Endothelial cell of umbilical vein (primary cell): Measurements from ENCODE around the gene MORN5. TPM values are rescaled to one million over a fixed set of nuclear protein-coding genes. Genes with fewer than 3 reads are reported as not detected.

Experiments
- BruUV-seq: library from RNA; stranded (reverse); fragments of 400-500 nt; replicated peaks from 2 replicates; lab custom pipeline; 2021; lab: Mats Ljungman, UMichigan
- CTCF ChIA-PET: fragments of 300-600, 350-600 bp; sonication (Branson Sonifier 250); formaldehyde crosslinking; loops from one replicate; lab custom pipeline; 2021; ENCODE audit warnings: antibody characterized with exemption, inconsistent platforms; lab: Charles Lee
- POLR2A ChIA-PET: fragments of 300-600, 350-600 bp; sonication (Branson Sonifier 250); formaldehyde crosslinking; loops from one replicate; lab custom pipeline; 2021; ENCODE audit warnings: antibody characterized with exemption, inconsistent platforms; lab: Charles Lee
- DNase-seq: peaks from one replicate; pipeline ENCODE4 v3.0.0-alpha.2; 2011; ENCODE audit warnings: low read depth, low spot score
- FAIRE-seq: peaks from 2 replicates; lab custom pipeline; 2011; peaks lifted over from hg19 to GRCh38; lab: Jason Lieb, UNC
- H2AFZ ChIP-seq: 2 replicates; pipeline ENCODE4 v1.6.0; 2012; ENCODE audit warnings: low read depth, low read length, control low read depth, inconsistent platforms
- H3K27ac ChIP-seq: 2 replicates; pipeline ENCODE4 v1.5.1; 2011; ENCODE audit warnings: low read depth, mild to moderate bottlenecking, control low read depth, low read length, moderate library complexity; ENCODE audit not compliant: insufficient read depth
- H3K27me3 ChIP-seq, 2 experiments: 2 replicates each; pipeline versions ENCODE4 v1.6.0 to v1.6.1; 2011; ENCODE audit warnings: low read length in 2 of 2, mixed read lengths in 1 of 2; ENCODE audit not compliant: control insufficient read depth in 2 of 2, insufficient read depth in 2 of 2
- H3K36me3 ChIP-seq, 2 experiments: 2 replicates in 1 of 2; 3 replicates in 1 of 2; pipeline ENCODE4 v1.5.1; 2011; ENCODE audit warnings: low read length in 2 of 2, mild to moderate bottlenecking in 1 of 2, moderate library complexity in 1 of 2; ENCODE audit not compliant: control insufficient read depth in 2 of 2, insufficient read depth in 2 of 2; ENCODE audit errors: extremely low read depth in 1 of 2
- H3K4me1 ChIP-seq: 3 replicates; pipeline ENCODE4 v1.5.1; 2011; ENCODE audit warnings: mild to moderate bottlenecking, low read length; ENCODE audit not compliant: control insufficient read depth, insufficient read depth; ENCODE audit errors: extremely low read depth
- H3K4me2 ChIP-seq: 2 replicates; pipeline ENCODE4 v1.6.1; 2011; ENCODE audit warnings: low read length, control low read depth, mixed read lengths; ENCODE audit not compliant: insufficient read depth
- H3K4me3 ChIP-seq, 3 experiments: fragments of 200-600 bp in 1 of 3; sonication (generic), shearing (Covaris generic) in 1 of 3; replicated peaks in 1 of 3; 2 replicates each; pipeline ENCODE4 v1.5.1; 2011 to 2016; ENCODE audit warnings: control low read depth in 3 of 3, low read length in 3 of 3, mild to moderate bottlenecking in 2 of 3, inconsistent platforms in 1 of 3, low read depth in 1 of 3, moderate library complexity in 1 of 3; ENCODE audit not compliant: insufficient read depth in 1 of 3
- H3K79me2 ChIP-seq: 2 replicates; pipeline ENCODE4 v1.6.0; 2012; ENCODE audit warnings: low read length, inconsistent platforms; ENCODE audit not compliant: control insufficient read depth, insufficient read depth
- H3K9ac ChIP-seq: replicated peaks from 2 replicates; pipeline ENCODE3; 2011; ENCODE audit warnings: low read length, control low read depth; ENCODE audit not compliant: insufficient read depth; ENCODE audit errors: extremely low read depth
- H3K9me1 ChIP-seq: replicated peaks from 3 replicates; pipeline ENCODE4 v1.6.0; 2011; ENCODE audit warnings: mild to moderate bottlenecking, low read length; ENCODE audit not compliant: control insufficient read depth, insufficient read depth; ENCODE audit errors: extremely low read depth
- H3K9me3 ChIP-seq: replicated peaks from 2 replicates; pipeline ENCODE4 v1.5.1; 2012; ENCODE audit warnings: low read length, inconsistent platforms; ENCODE audit not compliant: control insufficient read depth, insufficient read depth
- H4K20me1 ChIP-seq: replicated peaks from 2 replicates; pipeline ENCODE3; 2011; ENCODE audit warnings: mild to moderate bottlenecking, low read length; ENCODE audit not compliant: control insufficient read depth, insufficient read depth; ENCODE audit errors: extremely low read depth
- CTCF ChIP-seq, 2 donors: IDR thresholded peaks; 1 replicate in 1 of 2; 2 replicates in 1 of 2; pipeline ENCODE4 v1.5.1; 2011; ENCODE audit warnings: low read length in 2 of 2, mild to moderate bottlenecking in 2 of 2, moderate library complexity in 2 of 2, control low read depth in 1 of 2, inconsistent platforms in 1 of 2, low read depth in 1 of 2; ENCODE audit not compliant: insufficient read depth in 1 of 2; ENCODE audit errors: extremely low read depth in 1 of 2
- EZH2 ChIP-seq: IDR thresholded peaks from 2 replicates; pipeline ENCODE4 v1.6.1; 2012; ENCODE audit warnings: borderline replicate concordance, low read depth, mild to moderate bottlenecking, moderate library complexity, low read length, inconsistent platforms; ENCODE audit not compliant: severe bottlenecking
- FOS ChIP-seq: IDR thresholded peaks from 2 replicates; pipeline ENCODE4 v1.6.1; 2011; ENCODE audit warnings: mild to moderate bottlenecking, low read length, moderate library complexity, borderline replicate concordance; ENCODE audit not compliant: insufficient read depth
- GATA2 ChIP-seq: IDR thresholded peaks from 2 replicates; pipeline ENCODE4 v1.7.0; 2011; ENCODE audit warnings: low read depth, mild to moderate bottlenecking, moderate library complexity, mixed read lengths, low read length; ENCODE audit not compliant: insufficient read length, insufficient read depth
- JUN ChIP-seq: IDR thresholded peaks from 2 replicates; pipeline ENCODE4 v1.6.1; 2011; ENCODE audit warnings: borderline replicate concordance, low read depth; ENCODE audit not compliant: insufficient read length, insufficient read depth
- MAX ChIP-seq: IDR thresholded peaks from 2 replicates; pipeline ENCODE4 v1.6.1; 2011; ENCODE audit not compliant: insufficient read depth, insufficient read length
- MYC ChIP-seq: IDR thresholded peaks from one replicate; pipeline ENCODE4 v1.6.1; 2011; ENCODE audit warnings: mild to moderate bottlenecking, low read depth, low read length
- POLR2A ChIP-seq: IDR thresholded peaks from 2 replicates; pipeline ENCODE4 v1.6.1; 2012; ENCODE audit warnings: low read depth, mild to moderate bottlenecking, control low read depth, low read length
- POLR2AphosphoS5 ChIP-seq: IDR thresholded peaks from 2 replicates; pipeline ENCODE4 v1.6.1; 2012; ENCODE audit warnings: low read depth, mild to moderate bottlenecking, control low read depth, low read length, moderate library complexity; ENCODE audit not compliant: insufficient read depth
- dilution Hi-C: fragments of 300-500 bp; cut with MboI; formaldehyde crosslinking; loops from one replicate; pipeline ENCODE4 v1.15.0; 2019; ENCODE audit warnings: low sequenced_read_pairs; ENCODE audit not compliant: extremely low pct_ligation_motif_present
- intact Hi-C: fragments of 100-400 bp; cut with micrococcal nuclease; formaldehyde crosslinking; loops from one replicate; pipeline ENCODE4 v1.10.0; 2022
- polyA plus RNA-seq, 4 experiments: library from polyadenylated mRNA; depleted of rRNA in 3 of 4; stranded (reverse) in 3 of 4; unstranded in 1 of 4; fragments of >200 nt; gene quantifications; 2 replicates each; pipeline versions ENCODE4 v1.2.1 to v1.2.3, GENCODE V29; 2011 to 2012; ENCODE audit warnings: missing spikeins in 1 of 4
- total RNA-seq: library from RNA; stranded (reverse); gene quantifications from 2 replicates; pipeline ENCODE4 v1.2.3, GENCODE V29; 2021

MORN5 gene
- total and polyA plus RNA-seq, 2 donors (not counting 3 experiments of a cell fraction or from before 2014, with no cell fraction given): not detected

GRCh38 chr9:122115176-122116035 is 44.3 kb upstream of the MORN5 start:
- H3K9me3 ChIP-seq: no peaks in the 10 kb centered on the region
- H4K20me1 ChIP-seq: no peaks in the 10 kb centered on the region
- no peaks in the 10 kb centered on the region for H3K9me1 ChIP-seq
- no peak overlapping the region for H3K4me3 ChIP-seq
- H3K4me2 ChIP-seq: no peak overlapping the region
- H3K27ac ChIP-seq: no peak overlapping the region
- BruUV-seq: no TSS peak
- H3K4me1 ChIP-seq: no peaks in the 10 kb centered on the region
- H3K27me3 ChIP-seq: peaks cover 0 to 5% of the 10 kb centered on the region in 2 experiments
- intact Hi-C loops (no loop called here), dilution Hi-C loops (loop anchor here (25.0 kb wide), 1 partner anchor 247 kb away; the partner anchor contains the start of gene PTGS1)
- no peak overlapping the region for H3K9ac ChIP-seq
- H3K79me2 ChIP-seq: no peaks in the 10 kb centered on the region
- POLR2A ChIA-PET: interaction anchor here (0.6 kb wide), 1 partner anchor 699 kb away, joined by 3 read pairs; no protein-coding TSS in a partner anchor
- H2AFZ ChIP-seq: no peak overlapping the region
- CTCF ChIA-PET: interaction anchor here (1.0 to 5.4 kb wide), 4 partner anchors 8 to 506 kb away, joined by 3 to 46 read pairs (median 4); no protein-coding TSS in a partner anchor
- FAIRE-seq (no peak), DNase-seq (no peak)
- no peak for TF ChIP-seq JUN
- TF ChIP-seq MYC: no peak
- TF ChIP-seq GATA2: no peak
- TF ChIP-seq POLR2A: no peak
- TF ChIP-seq MAX: no peak
- no peak for TF ChIP-seq EZH2
- no peak for TF ChIP-seq FOS
- TF ChIP-seq CTCF (IDR thresholded peaks at IDR 0.05; ENCODE audit: extremely low read depth in 1 of 2, insufficient read depth in 1 of 2, low read depth in 1 of 2, low read length in 2 of 2): no peak
- no peak for TF ChIP-seq POLR2AphosphoS5
- H3K36me3 ChIP-seq: no peaks in the 10 kb centered on the region
